Astrocyte of the cerebellum (primary cell): ENCODE measurements around the gene ZNRF4.
"Not testable (repeated sequence)": the region's sequence is repeated elsewhere in the genome, so short reads cannot be mapped to it uniquely, and the experiment has no call there.

Source experiments
- DNase-seq: peaks from one replicate; pipeline ENCODE4 v3.0.0-alpha.2; 2011; ENCODE audit warnings: low read depth
- H3K4me3 ChIP-seq: 2 replicates; pipeline ENCODE4 v1.5.1; 2011; ENCODE audit warnings: mild to moderate bottlenecking, low read depth, low read length, moderate library complexity
- in situ Hi-C: cut with HindIII; loops from 2 replicates; pipeline ENCODE4 v1.10.0; 2017; ENCODE audit warnings: low sequenced_read_pairs
- TF ChIP-seq, protein P1 (sequence below): IDR thresholded peaks from 2 replicates; pipeline ENCODE4 v1.5.1; 2012; ENCODE audit warnings: low read length, low read depth, moderate library complexity, mild to moderate bottlenecking; ENCODE audit errors: missing control alignments

ZNRF4 gene

DNA sequence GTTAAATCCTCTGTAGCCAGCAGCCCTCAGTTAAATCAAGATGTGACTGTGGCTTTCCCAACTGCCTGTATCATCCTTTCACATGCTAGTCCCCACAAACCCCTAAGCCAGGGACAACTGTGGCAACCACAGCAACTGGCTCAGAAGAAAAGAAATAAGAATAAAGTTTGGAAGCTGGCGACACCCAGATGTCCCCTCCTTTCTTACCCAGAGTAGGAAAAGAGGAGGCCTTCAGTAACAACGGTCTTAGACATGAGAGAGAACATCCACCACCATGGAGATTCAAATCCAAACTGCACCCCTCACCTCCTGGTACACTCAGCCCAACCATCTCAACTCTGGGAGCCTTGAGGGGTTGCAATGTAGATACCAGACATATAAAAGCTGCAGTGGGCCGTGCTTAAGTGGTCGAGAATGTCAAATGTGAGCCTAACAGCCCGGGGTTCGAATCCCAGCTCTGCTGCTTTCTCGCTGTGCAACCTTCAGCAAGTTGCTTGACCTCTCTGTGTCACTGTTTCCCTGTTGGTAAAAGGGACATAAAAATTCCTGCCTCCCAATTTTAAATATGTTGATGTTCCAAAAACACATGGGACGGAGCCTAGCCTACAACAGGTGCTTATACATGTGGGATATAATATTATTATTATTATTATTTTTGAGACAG, 23.8 kb downstream of the ZNRF4 start:
- no peak for DNase-seq
- no peak overlapping the region for H3K4me3 ChIP-seq
- in situ Hi-C loops, result no loop called here
- TF ChIP-seq, protein P1, sequence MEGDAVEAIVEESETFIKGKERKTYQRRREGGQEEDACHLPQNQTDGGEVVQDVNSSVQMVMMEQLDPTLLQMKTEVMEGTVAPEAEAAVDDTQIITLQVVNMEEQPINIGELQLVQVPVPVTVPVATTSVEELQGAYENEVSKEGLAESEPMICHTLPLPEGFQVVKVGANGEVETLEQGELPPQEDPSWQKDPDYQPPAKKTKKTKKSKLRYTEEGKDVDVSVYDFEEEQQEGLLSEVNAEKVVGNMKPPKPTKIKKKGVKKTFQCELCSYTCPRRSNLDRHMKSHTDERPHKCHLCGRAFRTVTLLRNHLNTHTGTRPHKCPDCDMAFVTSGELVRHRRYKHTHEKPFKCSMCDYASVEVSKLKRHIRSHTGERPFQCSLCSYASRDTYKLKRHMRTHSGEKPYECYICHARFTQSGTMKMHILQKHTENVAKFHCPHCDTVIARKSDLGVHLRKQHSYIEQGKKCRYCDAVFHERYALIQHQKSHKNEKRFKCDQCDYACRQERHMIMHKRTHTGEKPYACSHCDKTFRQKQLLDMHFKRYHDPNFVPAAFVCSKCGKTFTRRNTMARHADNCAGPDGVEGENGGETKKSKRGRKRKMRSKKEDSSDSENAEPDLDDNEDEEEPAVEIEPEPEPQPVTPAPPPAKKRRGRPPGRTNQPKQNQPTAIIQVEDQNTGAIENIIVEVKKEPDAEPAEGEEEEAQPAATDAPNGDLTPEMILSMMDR, result no peak

DNA sequence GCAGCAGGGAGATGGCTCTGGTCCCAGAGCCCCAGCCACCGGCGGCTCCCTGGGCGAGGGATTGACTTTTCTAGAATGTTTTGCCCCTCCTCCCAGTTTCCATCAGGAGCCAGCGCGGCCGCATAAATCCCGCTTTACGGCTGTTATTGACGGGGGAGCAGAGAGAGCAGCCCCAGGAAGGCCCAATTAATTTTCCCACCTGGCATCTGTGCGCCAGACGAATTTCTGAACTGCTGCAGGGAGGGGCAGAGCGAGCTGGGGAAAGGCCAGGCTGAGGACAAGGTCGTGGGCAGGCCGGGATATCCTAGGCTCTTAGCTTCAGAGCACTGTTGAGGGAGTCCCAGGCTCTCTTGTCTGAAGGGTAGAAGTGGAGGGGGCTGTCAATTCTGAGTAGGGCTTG, 24.7 kb downstream of the ZNRF4 start:
- no peak overlapping the region for H3K4me3 ChIP-seq
- TF ChIP-seq, protein P1, result no peak
- in situ Hi-C loops, result loop anchor here (5.0 to 10.0 kb wide), 2 partner anchors 75 to 108 kb away; no protein-coding TSS in a partner anchor
- no peak for DNase-seq

DNA sequence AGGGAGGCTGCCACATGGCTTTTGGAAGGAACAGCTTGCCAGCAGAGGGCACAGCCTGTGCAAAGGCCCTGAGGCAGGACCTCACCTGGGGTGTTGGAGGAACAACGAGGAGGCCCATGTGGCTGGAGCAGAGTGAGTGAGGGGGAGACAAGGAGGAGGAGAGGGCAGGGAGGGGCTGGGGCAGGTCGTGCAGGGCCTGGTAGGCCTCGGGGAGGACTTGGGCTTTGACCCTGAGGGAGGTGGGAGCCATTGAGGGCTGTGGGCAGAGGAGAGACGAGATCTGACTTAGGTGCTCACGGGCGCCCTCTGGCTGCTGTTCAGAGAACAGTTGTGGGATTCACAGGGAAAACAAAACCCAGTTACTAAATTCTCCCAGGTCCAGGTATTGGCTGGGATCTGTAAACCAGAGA, 25.2 kb downstream of the ZNRF4 start:
- DNase-seq, result no peak
- TF ChIP-seq, protein P1, result peak; percentile 46
- no peak overlapping the region for H3K4me3 ChIP-seq
- in situ Hi-C loops, result loop anchor here (5.0 to 10.0 kb wide), 2 partner anchors 74 to 108 kb away; no protein-coding TSS in a partner anchor

DNA sequence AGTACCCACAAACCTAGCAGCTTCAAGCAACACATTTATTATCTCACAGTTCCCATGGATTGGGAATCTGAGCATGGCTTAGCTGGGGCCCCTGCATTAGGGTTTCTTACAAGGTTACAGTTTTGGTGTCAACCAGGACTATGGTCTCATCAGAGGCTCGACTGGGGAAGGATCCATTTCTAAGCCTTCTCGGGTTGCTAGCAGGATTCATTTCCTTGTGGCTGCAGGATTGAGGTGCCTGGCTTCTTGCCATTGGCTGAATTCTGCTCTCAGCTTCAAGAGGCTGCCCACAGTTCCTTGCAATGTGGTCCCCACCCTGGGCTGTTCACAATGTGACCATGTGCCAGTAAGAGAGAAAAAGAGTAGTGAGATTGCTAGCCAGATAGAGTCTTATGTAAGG, 26.7 kb downstream of the ZNRF4 start:
- no peak overlapping the region for H3K4me3 ChIP-seq
- in situ Hi-C loops, result loop anchor here (5.0 to 10.0 kb wide), 2 partner anchors 73 to 110 kb away; no protein-coding TSS in a partner anchor
- DNase-seq, result no peak
- TF ChIP-seq, protein P1, result no peak

DNA sequence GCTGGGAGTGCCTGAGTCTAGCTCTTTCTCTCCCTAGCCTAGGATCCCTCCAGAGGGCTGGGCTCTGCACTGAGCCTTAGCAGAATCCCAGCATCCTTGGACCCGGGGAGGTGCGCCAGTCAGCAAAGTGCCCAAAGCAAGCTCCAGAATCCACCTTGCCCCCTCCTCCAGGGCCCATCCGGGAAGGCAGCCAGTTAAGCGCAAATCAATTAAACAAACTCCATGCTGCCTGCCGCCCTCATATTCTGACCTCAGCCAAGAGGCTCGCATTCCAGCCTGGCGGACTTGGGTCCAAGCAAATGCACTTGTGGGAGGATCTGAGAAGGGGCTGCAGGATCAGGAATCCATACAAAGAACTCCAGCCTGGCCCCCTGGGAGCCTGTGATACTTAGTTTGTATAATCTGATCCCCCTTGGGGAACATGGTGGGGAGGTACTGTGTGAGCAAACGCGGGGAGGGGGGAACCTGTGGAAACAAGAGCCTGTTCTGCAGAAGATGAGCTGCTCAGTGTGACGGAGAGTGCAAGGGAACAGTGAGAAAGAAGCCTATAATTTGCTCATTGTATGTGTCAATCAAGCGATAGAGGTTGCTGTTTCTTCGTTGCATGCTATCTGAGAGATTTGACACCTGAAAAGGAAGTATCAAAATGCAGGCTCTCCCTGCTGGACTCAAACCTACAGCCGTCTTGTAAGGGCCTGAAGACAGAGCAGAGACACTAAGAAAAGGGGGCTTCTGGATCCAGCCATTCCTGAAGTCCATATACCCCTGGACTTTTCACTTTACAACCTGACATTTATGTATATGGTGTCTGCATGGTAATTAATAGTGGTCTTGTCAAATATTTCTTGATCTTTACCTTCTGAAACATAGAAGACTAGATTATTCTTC, 29.4 kb downstream of the ZNRF4 start:
- DNase-seq, result peak; percentile 4
- in situ Hi-C loops, result loop anchor here (5.0 to 10.0 kb wide), 2 partner anchors 70 to 112 kb away; no protein-coding TSS in a partner anchor
- TF ChIP-seq, protein P1, result no peak
- H3K4me3 ChIP-seq, result no peak overlapping the region

DNA sequence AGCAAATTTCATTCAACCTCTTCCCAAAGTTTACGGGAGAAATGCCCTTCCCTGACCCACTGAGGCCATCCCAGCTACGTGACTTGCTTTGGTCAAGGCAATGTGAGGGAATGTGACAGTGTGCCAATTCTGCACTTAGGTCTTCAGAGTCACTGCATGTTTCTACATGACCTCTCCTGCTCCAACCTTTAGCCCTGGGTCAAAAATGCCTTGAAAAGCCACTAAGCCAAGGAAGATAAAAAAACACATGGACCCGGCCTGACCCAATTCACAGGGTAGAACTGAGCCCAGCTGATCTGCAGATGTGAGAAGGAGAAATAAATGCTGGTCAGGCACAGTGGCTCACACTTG, 30.0 kb downstream of the ZNRF4 start:
- TF ChIP-seq, protein P1, result no peak
- no peak overlapping the region for H3K4me3 ChIP-seq
- DNase-seq, result no peak
- in situ Hi-C loops, result loop anchor here (10.0 kb wide), 1 partner anchor 70 kb away; no protein-coding TSS in a partner anchor

DNA sequence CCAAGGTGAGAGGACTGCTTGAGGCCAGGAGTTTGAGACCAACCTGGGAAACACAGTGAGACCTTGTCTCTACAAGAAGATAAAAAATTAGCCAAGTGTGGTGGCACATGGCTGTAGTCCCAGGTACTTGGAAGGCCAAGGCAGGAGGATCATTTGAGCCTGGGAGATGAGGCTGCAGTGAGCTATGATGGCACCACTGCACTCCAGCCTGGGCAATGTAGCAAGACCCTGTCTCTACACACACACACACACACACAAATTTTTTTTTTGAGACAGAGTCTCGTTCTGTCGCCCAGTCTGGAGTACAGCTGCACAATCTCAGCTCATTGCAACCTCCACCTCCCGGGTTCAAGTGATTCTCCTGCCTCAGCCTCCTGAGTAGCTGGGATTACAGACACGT, 30.4 kb downstream of the ZNRF4 start:
- H3K4me3 ChIP-seq, DNase-seq: not testable (repeated sequence)
- in situ Hi-C loops, result loop anchor here (10.0 kb wide), 1 partner anchor 69 kb away; no protein-coding TSS in a partner anchor
